GM12892 (cell line): ENCODE data around the gene PORCN.

Source experiments
- POLR2A ChIP-seq: IDR thresholded peaks from 2 replicates; pipeline ENCODE4 v1.6.1; 2011; ENCODE audit warnings: low read depth, low read length, control low read depth
- POLR2AphosphoS5 ChIP-seq: IDR thresholded peaks from 2 replicates; pipeline ENCODE4 v1.6.1; 2011; ENCODE audit warnings: low read depth, low read length, control low read depth
- TAF1 ChIP-seq: IDR thresholded peaks from 2 replicates; pipeline ENCODE4 v1.6.1; 2011; ENCODE audit warnings: low read depth, mild to moderate bottlenecking, control low read depth, low read length, borderline replicate concordance

GRCh38 chrX:48487362-48487798 is 21.4 kb upstream of the PORCN start:
- TF ChIP-seq POLR2A, result no peak
- TF ChIP-seq POLR2AphosphoS5, result peak; percentile 55; the same call in 1 of the 2 replicates
- no peak for TF ChIP-seq TAF1
